LNCAP (cell line): Measurements from ENCODE around the gene SFXN4.

Experiments
- CTCF ChIP-seq: fragments of 450-650 bp; IDR thresholded peaks from 2 replicates; pipeline ENCODE4 v1.5.1; 2017; ENCODE audit warnings: mild to moderate bottlenecking

The SFXN4 gene

DNA sequence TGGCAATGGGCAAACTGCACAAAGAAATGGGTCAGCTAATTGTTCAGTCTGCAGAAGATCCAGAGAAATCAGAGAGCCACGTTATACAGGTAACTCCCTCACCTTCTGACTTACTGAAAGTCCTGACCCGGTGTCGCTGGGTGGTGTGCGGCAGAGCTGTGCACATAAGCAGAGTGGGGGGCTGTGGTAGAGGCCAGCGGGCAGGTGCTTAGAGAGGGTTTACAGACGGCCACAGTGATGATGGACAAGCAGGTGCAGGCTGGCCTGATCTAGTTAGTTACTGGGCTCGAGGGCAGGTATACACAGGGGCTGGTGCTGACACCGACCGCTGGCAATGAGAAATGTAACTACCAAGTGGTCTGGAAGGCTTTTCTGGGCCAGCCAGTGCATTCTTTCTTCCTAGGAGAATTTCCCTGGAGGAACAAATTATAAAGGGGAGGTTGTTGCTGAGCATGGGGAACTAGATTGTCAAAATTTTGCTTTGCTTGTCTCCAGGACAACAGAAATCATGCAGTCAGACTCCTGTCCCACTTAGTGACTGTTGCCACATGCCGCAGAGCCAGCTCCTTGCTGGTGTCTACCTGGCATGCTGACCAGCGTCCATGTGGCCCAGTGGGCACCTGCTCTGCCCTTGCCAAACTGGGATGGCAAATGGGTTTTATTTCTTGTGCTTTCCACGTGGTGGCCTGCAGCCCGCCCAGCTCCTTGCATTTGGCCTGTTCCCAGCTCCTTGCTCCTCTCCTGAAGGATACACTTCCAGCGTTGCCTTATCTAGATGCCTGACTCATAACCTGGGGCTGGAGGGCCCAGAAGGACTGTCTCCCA lies 32.8 kb downstream of the SFXN4 start:
- TF ChIP-seq CTCF = no peak

DNA sequence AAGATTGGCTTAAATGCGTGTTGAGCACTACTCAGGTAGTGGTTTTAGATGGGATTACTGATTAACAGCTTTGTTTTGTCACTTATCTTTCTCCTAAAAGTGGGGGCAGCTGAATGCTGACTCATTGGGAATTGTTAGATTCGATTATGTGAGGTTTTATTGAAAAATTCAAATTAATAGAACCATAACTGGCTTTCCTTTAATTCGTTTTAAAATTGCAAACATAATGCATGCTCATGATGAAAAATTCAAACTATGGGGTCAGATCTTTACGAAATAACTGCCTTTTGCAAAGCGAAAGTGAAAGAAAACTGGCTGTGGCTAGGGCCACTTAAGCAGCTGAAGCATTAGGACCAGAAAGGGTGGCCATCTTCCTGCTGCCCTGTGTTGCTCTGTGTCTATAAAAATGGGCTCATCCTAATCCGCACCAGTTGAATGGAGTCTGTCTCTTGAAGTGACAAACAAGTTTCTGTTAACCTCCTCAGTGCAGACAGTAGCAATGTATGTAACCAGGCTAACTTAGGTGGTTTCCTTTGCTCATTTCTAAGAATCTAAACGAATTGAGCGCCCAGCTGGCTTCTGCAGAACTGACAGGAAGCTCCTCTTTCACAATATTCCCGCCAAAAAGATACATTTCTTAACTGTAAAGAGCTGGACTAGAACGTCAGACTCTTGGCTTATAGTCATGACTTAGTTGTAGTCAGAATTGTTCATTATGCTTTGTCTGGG lies 33.8 kb downstream of the SFXN4 start:
- TF ChIP-seq CTCF = no peak

DNA sequence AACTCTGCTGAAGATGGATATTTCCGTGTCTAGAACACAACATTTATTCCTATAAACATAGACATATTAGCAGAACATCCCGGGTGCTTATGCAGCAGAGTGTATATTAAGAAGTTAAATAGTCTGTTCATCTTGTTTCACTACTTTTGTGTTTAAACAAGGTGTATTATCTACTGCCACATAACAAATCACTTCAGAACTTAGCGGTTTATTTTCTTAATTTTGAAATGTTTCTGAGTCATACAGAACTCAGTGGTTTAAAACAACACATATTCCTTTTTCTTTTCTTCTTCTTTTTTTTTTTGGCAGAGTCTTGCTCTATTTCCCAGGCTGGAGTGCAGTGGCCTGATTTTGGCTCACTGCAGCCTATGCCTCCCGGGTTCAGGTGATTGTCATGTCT lies 35.8 kb downstream of the SFXN4 start:
- no peak for TF ChIP-seq CTCF

GRCh38 chr10:119125942-119126341 lies 39.6 kb downstream of the SFXN4 start:
- TF ChIP-seq CTCF = no peak

- TF ChIP-seq CTCF = no peak
These were observed 44.6 kb downstream of the SFXN4 start for GRCh38 chr10:119120875-119121274.

DNA sequence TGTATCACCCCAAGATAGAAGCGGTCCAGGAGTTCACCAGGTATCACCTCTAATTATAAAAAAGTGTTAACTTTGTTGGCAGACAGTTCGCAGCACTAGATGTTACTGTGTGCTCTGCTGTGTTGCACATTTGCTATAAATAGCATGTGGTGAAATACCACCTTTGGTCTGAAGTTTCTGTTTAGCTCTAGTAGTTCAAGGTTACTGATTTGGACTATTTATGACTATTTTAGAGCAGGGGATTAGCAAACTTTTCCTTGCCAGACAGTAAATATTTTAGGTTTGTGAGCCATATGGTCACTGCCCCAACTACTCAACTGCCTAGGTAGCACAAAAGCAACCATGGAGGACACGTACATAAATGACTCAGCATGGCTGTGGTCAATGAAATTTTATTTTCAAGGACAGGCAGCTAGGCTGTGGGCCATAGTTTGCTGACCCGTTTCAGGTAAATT lies 45.1 kb downstream of the SFXN4 start:
- TF ChIP-seq CTCF = no peak

DNA sequence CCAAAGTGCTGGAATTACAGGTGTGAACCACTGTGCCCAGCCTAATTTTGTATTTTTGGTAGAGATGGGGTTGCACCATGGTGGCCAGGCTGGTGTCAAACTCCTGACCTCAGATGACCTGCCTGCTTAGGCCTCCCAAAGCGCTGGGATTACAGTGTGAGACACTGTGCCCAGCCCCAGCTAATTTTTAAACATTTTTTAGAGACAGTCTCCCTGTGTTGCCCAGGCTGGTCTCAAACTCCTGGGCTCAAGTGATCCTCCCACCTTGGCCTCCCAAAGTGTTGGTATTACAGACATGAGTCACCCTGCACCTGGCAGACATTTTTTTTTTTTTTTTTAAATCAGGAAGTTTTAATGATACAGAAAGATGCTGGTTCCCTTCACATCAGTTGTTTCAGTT lies 46.1 kb downstream of the SFXN4 start:
- no peak for TF ChIP-seq CTCF
